ENCODE measurements around the gene CDS2. TPM values are rescaled to one million over a fixed set of nuclear protein-coding genes. Genes with fewer than 3 reads are reported as not detected.

Gene CDS2
- total and polyA plus RNA-seq, 2 experiments from 2014 or later: 16.8 to 40.8 TPM

GRCh38 chr20:5141615-5142014 lies 14.8 kb downstream of the CDS2 start (continued):
- no peak for TF ChIP-seq ETS1 (IDR thresholded peaks at IDR 0.05)
- TF ChIP-seq NANOG (IDR thresholded peaks at IDR 0.05; ENCODE audit: borderline replicate concordance): no peak
- TF ChIP-seq JUNB (IDR thresholded peaks at IDR 0.05; ENCODE audit: unreplicated experiment): no peak
- TF ChIP-seq ZNF462 (CRISPR knock-in tag; IDR thresholded peaks at IDR 0.05): no peak
- TF ChIP-seq EZH2 (IDR thresholded peaks at IDR 0.05; ENCODE audit: low read depth, unreplicated experiment): no peak

- DNase-seq (ENCODE audit: low spot score) (no peak), ATAC-seq (no peak)
- H3K4me1 Mint-ChIP-seq: peaks cover 7% of the 10 kb centered on the region; the same call in 2 of the 3 replicates
- no peak overlapping the region for H3K4me3 Mint-ChIP-seq
- Histone ChIP-seq H3K4me3 (no peak overlapping the region), H4K20me1 (replicated peaks; ENCODE audit: insufficient read depth) (peaks cover 14% of the 10 kb centered on the region), H3K4me1 (ENCODE audit: insufficient read depth) (no peaks in the 10 kb centered on the region), H3K27ac (ENCODE audit: low read depth) (no peak overlapping the region), H3K9me2 (ENCODE audit: insufficient read depth) (no peaks in the 10 kb centered on the region), H3K4me2 (no peak overlapping the region), H3K36me3 (ENCODE audit: insufficient read depth) (no peaks in the 10 kb centered on the region), H2AFZ (no peak overlapping the region), H3K79me2 (replicated peaks; ENCODE audit: insufficient read depth) (peaks cover 91% of the 10 kb centered on the region), H3F3A (replicated peaks; ENCODE audit: low read depth) (no peaks in the 10 kb centered on the region), H3K27me3 (ENCODE audit: insufficient read depth) (no peaks in the 10 kb centered on the region)
- no peaks in the 10 kb centered on the region for H3K27me3 Mint-ChIP-seq (ENCODE audit: insufficient read depth, low read depth, poor library complexity)
- H3K9me3 Mint-ChIP-seq: no peaks in the 10 kb centered on the region
- no peaks in the 10 kb centered on the region; the same call in 2 of the 3 replicates for H3K36me3 Mint-ChIP-seq (ENCODE audit: low read depth)
- no peak overlapping the region for H3K27ac Mint-ChIP-seq
- no peak for TF ChIP-seq ZNF331 (CRISPR knock-in tag; IDR thresholded peaks at IDR 0.05; ENCODE audit: low read depth)
- TF ChIP-seq ETS1 (IDR thresholded peaks at IDR 0.05): no peak
- no peak for TF ChIP-seq POLR2AphosphoS5 (IDR thresholded peaks at IDR 0.05; ENCODE audit: low read depth)
- no peak for TF ChIP-seq CTCF (conservative IDR thresholded peaks at IDR 0.05; ENCODE audit: low read depth in 2 of 2)
- no peak for TF ChIP-seq JUNB (IDR thresholded peaks at IDR 0.05; ENCODE audit: unreplicated experiment)
- no peak for TF ChIP-seq REST (IDR thresholded peaks at IDR 0.05; ENCODE audit: unreplicated experiment)
- no peak for TF ChIP-seq STAT1 (IDR thresholded peaks at IDR 0.05; ENCODE audit: unreplicated experiment)
- no peak for TF ChIP-seq EZH2phosphoT487 (IDR thresholded peaks at IDR 0.05; ENCODE audit: unreplicated experiment)
Observed at GRCh38 chr20:5143851-5144250, 17.0 kb downstream of the CDS2 start.
